ENCODE data around the gene JMJD1C. TPM values are rescaled to one million over a fixed set of nuclear protein-coding genes. Genes with fewer than 3 reads are reported as not detected.

The JMJD1C gene
- total RNA-seq, 4 donors from 2014 or later = 92.0 to 153 (median 124) TPM

DNA sequence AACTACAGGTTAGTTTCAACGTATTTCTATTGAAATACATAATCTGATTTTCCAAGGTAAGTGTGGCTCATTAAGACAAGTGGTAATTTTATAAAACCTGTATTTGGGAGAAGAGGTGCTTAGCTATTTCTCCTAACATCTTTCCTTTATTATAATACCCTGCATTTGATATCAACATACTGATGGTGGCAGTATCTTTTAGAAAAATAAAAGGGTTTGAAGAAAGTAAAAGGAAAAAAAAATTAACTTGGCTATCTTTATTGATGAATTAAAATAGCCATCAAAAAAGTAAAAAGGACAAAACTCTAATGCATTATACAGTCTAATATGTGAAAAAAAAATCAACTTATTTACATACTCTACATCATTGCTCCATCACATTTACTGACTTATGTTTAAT, 264.7 kb downstream of the JMJD1C start:
- Histone ChIP-seq H3K36me3 (peaks cover 0 to 62% (median 0%) of the 10 kb centered on the region in 3 donors), H3K9me3 (no peaks in the 10 kb centered on the region), H3K4me3 (no peak overlapping the region), H3K4me1 (peaks cover 0 to 8% (median 0%) of the 10 kb centered on the region in 4 donors), H3K27ac (no peak overlapping the region), H3K27me3 (no peaks in the 10 kb centered on the region)
- DNase-seq = no peak
- no peak for TF ChIP-seq POLR2A (IDR thresholded peaks at IDR 0.05)
- TF ChIP-seq, protein P1, sequence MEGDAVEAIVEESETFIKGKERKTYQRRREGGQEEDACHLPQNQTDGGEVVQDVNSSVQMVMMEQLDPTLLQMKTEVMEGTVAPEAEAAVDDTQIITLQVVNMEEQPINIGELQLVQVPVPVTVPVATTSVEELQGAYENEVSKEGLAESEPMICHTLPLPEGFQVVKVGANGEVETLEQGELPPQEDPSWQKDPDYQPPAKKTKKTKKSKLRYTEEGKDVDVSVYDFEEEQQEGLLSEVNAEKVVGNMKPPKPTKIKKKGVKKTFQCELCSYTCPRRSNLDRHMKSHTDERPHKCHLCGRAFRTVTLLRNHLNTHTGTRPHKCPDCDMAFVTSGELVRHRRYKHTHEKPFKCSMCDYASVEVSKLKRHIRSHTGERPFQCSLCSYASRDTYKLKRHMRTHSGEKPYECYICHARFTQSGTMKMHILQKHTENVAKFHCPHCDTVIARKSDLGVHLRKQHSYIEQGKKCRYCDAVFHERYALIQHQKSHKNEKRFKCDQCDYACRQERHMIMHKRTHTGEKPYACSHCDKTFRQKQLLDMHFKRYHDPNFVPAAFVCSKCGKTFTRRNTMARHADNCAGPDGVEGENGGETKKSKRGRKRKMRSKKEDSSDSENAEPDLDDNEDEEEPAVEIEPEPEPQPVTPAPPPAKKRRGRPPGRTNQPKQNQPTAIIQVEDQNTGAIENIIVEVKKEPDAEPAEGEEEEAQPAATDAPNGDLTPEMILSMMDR (IDR thresholded peaks at IDR 0.05) = no peak

DNA sequence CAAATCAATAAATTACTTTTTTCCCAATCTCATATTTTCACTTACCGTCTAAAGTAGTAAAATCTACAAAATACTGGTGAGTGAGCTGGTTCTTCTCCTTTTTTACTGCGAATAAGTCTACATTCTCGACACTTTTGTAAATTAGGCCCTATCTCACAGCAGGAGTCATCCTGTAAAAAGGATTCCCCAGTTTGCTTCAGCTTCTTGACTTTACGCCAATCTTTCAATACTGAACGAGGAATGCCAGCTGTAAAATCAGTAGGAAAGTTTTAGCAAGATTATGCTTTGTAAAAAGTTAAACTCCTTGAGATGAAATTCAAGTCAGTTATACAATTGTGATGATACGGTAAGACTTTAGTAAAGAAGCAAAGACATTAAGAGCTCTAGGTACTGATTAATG, 265.3 kb downstream of the JMJD1C start:
- no peak for TF ChIP-seq POLR2A (IDR thresholded peaks at IDR 0.05)
- TF ChIP-seq, protein P1 (IDR thresholded peaks at IDR 0.05) = no peak
- Histone ChIP-seq H3K4me3 (no peak overlapping the region), H3K36me3 (peaks cover 0 to 62% (median 0%) of the 10 kb centered on the region in 3 donors), H3K4me1 (peaks cover 0 to 7% (median 0%) of the 10 kb centered on the region in 4 donors), H3K27ac (no peak overlapping the region), H3K27me3 (no peaks in the 10 kb centered on the region), H3K9me3 (no peaks in the 10 kb centered on the region)
- DNase-seq = no peak

DNA sequence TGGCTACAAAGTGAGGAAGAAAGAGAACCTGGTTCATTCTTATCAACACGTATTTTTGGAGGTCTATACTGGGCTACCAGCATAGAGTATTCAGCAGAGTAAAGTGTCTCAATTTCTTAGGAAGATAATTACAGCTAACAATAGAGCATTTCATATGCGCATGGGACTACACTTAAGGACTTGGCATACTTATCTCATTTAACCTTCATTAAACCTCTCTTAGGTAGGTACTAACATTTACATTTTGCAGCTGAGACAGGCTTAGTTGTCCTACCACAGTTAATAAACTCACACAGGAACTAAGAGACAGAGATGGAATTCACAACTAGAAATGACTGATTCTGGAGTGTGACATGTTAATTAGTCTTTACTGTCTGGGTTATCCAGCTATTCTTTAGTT, 266.1 kb downstream of the JMJD1C start:
- no peaks in the 10 kb centered on the region for H3K27me3 ChIP-seq
- peaks cover 0 to 68% (median 0%) of the 10 kb centered on the region in 3 donors for H3K36me3 ChIP-seq
- H3K27ac ChIP-seq = no peak overlapping the region
- no peaks in the 10 kb centered on the region for H3K9me3 ChIP-seq
- H3K4me3 ChIP-seq = no peak overlapping the region
- no peak for DNase-seq
- H3K4me1 ChIP-seq = peaks cover 0 to under 1% (median 0%) of the 10 kb centered on the region in 4 donors
- no peak for TF ChIP-seq POLR2A (IDR thresholded peaks at IDR 0.05)
- TF ChIP-seq, protein P1 (IDR thresholded peaks at IDR 0.05) = no peak

DNA sequence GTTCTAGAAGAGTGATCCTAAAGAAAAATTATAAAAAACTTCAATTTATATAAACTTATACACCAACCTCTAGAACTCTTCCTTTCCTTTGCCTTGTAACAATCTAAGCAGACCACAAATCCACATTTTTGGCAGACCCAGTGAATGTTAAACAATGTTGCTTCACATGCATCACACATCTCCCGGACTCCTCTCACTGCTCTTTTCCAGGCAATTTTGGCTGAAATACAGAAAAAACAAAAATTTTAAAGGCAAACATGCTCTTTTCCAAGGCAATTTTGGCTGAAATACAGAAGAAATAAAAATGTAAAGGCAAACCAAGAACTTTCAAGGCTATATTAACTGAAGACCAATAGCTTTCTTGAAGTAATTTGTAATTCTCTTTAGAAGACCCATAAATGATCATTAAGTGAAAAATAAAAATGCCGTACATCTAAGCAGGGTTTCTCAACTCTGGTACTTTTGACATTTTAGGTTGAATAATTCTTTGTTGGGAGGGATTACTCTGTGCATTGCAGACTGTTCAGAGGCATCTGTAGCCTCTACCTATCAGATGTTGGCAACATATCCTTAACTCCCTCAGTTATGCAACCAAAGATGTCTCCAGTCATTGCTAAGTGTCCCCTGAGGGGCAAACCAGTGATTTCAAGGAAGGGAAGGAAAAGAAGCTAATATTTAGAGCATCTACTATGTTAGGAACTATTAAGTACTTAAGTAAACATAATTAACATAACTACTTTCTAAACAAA, 268.3 kb downstream of the JMJD1C start:
- no peak overlapping the region for H3K27ac ChIP-seq
- no peaks in the 10 kb centered on the region for H3K4me1 ChIP-seq
- H3K27me3 ChIP-seq = no peaks in the 10 kb centered on the region
- peaks cover 0 to 87% (median 0%) of the 10 kb centered on the region in 3 donors for H3K36me3 ChIP-seq
- TF ChIP-seq, protein P1 (IDR thresholded peaks at IDR 0.05) = no peak
- TF ChIP-seq POLR2A (IDR thresholded peaks at IDR 0.05) = no peak
- DNase-seq = no peak
- no peaks in the 10 kb centered on the region for H3K9me3 ChIP-seq
- H3K4me3 ChIP-seq = no peak overlapping the region

DNA sequence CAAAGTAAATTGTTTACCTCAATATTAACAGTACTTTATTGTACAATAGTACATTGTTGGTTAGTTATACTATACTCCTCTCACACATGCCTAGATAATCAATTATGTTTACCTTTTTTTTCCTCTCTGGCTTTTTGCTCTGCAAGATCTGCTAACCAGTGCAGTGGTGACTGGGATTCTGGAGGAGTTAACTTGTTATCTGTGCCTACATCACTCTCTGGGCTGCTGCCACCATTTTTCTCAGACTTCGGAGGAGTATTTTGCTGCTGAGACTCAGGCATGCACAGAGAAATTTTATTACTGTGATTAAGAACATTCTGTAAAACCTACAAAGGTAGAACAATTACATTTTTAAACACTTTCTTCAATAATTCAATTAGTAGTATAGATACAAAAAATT, 273.0 kb downstream of the JMJD1C start:
- Histone ChIP-seq H3K27ac (no peak overlapping the region), H3K4me1 (no peaks in the 10 kb centered on the region), H3K36me3 (peaks cover 0 to 93% (median 0%) of the 10 kb centered on the region in 3 donors), H3K4me3 (no peak overlapping the region), H3K27me3 (no peaks in the 10 kb centered on the region), H3K9me3 (no peaks in the 10 kb centered on the region)
- no peak for DNase-seq
- TF ChIP-seq, protein P1 (IDR thresholded peaks at IDR 0.05) = no peak
- TF ChIP-seq POLR2A (IDR thresholded peaks at IDR 0.05) = no peak
